ENCODE measurements around the gene GPM6B.

The GPM6B gene, protein sequence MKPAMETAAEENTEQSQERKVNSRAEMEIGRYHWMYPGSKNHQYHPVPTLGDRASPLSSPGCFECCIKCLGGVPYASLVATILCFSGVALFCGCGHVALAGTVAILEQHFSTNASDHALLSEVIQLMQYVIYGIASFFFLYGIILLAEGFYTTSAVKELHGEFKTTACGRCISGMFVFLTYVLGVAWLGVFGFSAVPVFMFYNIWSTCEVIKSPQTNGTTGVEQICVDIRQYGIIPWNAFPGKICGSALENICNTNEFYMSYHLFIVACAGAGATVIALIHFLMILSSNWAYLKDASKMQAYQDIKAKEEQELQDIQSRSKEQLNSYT

DNA sequence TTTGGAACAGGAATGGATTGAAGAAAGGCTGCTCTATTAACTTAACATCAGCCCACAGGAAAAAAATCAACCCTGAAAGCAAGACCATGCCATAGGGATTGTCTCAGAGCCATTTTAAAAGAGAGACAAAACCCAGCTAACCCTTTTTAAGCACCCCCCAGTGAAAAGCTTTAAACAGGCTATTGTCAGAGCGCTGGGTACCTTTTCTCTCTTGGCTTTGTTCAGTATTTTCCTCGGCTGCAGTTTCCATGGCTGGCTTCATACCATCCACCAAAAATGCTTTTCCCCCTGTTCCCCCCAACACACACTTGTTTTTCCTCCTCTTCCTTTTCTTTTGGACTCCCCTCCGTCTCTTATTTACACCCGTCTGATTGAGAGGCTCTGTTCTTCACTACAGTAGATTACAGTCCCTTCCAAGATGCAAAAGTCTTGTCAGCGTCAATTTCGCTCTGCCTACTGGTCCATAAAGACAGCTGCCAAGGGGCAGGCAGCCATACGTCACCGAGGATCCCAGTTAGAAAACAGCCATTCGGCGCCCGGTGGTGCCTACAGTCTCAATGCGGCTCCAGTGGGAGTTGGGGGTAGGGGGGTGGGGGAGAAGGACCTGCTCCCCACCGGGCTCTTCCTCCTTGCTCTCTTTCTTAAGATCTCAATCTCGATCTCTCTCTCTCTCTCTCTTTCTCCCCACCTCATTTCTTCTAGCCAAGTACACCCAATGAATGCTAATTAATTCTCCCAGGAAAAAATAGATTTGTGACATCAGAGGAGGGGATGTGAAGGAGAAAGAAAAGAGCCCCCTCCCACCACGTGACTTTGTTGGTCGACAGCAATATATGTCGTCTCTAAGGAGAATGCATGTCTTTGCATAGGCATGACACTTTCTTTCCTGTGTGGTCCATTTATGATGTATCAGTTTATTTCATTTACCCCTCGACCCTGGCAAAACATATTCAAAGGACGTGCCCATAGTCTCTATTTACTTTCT is at the start of gene GPM6B:
TSS of gene GPM6B (minus strand) at position 451 of the 985 bp plus-strand sequence. CDS start at position 262, 189 bp downstream.
- Histone ChIP-seq H3K9ac (ENCODE audit: low read depth, low read length) (no peak within 1 kb of the TSS), H3K4me1 (ENCODE audit: control insufficient read depth, insufficient read depth, low read length) (peaks cover 22% of the 10 kb centered on the region), H3K4me3 (ENCODE audit: low read depth, low read length) (peak within 1 kb of the TSS; percentile 34), H3K27me3 (ENCODE audit: control insufficient read depth, insufficient read depth, low read length) (no peaks in the 10 kb centered on the region), H3K9me3 (ENCODE audit: control insufficient read depth, insufficient read depth, low read length) (no peaks in the 10 kb centered on the region), H3K36me3 (ENCODE audit: control insufficient read depth, insufficient read depth, low read length) (no peaks in the 10 kb centered on the region)

DNA sequence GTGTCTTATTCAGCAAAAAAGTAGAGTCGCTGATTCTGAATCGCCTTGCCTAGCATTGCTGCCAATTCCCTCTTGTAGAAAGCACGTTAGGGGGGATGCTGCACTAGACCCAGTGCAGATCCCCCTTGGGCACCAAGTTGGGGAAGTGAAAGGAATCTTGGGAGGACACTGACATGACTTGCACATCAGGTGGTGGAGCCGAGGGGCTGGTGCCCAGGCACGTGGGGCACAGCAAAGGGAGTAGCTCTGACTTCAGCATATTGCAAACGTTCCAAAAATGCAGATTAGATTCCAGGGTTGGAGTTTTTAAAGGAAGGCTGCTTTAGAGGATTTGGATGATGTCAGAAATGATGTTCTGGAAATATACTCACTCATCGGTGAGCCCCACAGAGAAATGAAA is 47.4 kb upstream of the GPM6B start:
- Histone ChIP-seq H3K4me3 (ENCODE audit: low read depth, low read length) (no peak overlapping the region), H3K4me1 (ENCODE audit: control insufficient read depth, insufficient read depth, low read length) (peaks cover 4% of the 10 kb centered on the region), H3K27me3 (ENCODE audit: control insufficient read depth, insufficient read depth, low read length) (no peaks in the 10 kb centered on the region), H3K36me3 (ENCODE audit: control insufficient read depth, insufficient read depth, low read length) (no peaks in the 10 kb centered on the region), H3K9ac (ENCODE audit: low read depth, low read length) (no peak overlapping the region), H3K9me3 (ENCODE audit: control insufficient read depth, insufficient read depth, low read length) (no peaks in the 10 kb centered on the region)

DNA sequence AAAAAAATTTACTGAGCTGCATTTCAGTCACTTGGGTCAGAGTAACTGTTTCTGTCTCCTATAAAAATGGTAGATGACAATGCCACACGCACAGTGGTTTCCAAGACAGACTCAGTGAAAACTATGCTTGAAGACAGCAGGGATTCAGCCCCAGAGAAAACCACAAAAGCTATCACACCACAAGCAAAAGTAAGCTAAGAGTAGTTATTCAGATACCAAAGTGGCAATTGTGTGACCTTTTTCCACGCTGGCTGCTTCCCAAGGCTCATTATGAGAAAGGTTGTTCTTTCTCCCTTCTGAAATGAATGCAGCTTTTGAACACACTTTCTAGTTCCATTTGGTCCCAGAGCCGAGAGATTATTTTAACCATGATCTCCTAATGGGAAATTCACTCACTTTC is 46.4 kb upstream of the GPM6B start:
- H3K4me1 ChIP-seq (ENCODE audit: control insufficient read depth, insufficient read depth, low read length) = peaks cover 4% of the 10 kb centered on the region
- H3K36me3 ChIP-seq (ENCODE audit: control insufficient read depth, insufficient read depth, low read length) = no peaks in the 10 kb centered on the region
- no peak overlapping the region for H3K4me3 ChIP-seq (ENCODE audit: low read depth, low read length)
- H3K9me3 ChIP-seq (ENCODE audit: control insufficient read depth, insufficient read depth, low read length) = no peaks in the 10 kb centered on the region
- no peaks in the 10 kb centered on the region for H3K27me3 ChIP-seq (ENCODE audit: control insufficient read depth, insufficient read depth, low read length)
- no peak overlapping the region for H3K9ac ChIP-seq (ENCODE audit: low read depth, low read length)

DNA sequence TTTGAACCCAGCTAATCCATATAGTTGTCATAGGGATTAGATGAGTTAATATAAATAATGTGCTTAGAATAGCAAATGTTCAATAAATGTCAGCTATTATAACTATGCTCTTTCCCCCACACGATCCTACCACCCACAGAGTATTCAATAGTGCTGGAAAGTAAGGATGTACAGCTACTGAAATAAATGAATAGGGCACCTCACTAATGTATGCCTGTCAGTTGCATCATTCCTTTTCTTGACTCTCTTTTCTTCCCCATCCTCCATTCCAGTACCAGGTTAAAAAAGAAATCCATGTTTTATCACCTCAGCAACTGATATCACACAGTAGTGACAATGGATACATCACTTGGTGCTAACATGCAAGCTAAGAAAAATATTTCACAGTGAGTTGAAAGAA is 42.8 kb upstream of the GPM6B start:
- no peak overlapping the region for H3K4me3 ChIP-seq (ENCODE audit: low read depth, low read length)
- peaks cover 19% of the 10 kb centered on the region for H3K4me1 ChIP-seq (ENCODE audit: control insufficient read depth, insufficient read depth, low read length)
- H3K9me3 ChIP-seq (ENCODE audit: control insufficient read depth, insufficient read depth, low read length) = no peaks in the 10 kb centered on the region
- no peaks in the 10 kb centered on the region for H3K36me3 ChIP-seq (ENCODE audit: control insufficient read depth, insufficient read depth, low read length)
- H3K27me3 ChIP-seq (ENCODE audit: control insufficient read depth, insufficient read depth, low read length) = no peaks in the 10 kb centered on the region
- no peak overlapping the region for H3K9ac ChIP-seq (ENCODE audit: low read depth, low read length)

DNA sequence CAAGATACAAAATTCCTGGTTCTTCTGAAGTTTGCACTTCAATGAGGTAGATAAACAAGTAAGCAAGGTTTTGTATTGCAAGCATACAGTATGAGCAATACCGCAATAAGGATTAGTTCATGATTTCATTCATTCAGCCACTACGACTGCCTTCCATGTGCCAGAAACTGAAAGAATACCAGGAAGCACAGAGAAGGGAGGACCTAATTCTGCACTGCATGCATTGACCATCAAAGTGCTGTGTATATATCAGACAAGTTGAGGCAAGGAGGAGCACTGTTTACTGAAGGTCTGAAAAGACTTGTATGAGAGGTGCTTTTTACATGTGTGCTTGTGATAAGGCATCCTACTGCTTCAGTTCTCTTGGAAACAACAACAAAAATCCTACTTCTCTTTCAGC is 40.9 kb upstream of the GPM6B start:
- no peak overlapping the region for H3K4me3 ChIP-seq (ENCODE audit: low read depth, low read length)
- H3K9ac ChIP-seq (ENCODE audit: low read depth, low read length) = no peak overlapping the region
- H3K4me1 ChIP-seq (ENCODE audit: control insufficient read depth, insufficient read depth, low read length) = peaks cover 15% of the 10 kb centered on the region
- no peaks in the 10 kb centered on the region for H3K27me3 ChIP-seq (ENCODE audit: control insufficient read depth, insufficient read depth, low read length)
- no peaks in the 10 kb centered on the region for H3K9me3 ChIP-seq (ENCODE audit: control insufficient read depth, insufficient read depth, low read length)
- no peaks in the 10 kb centered on the region for H3K36me3 ChIP-seq (ENCODE audit: control insufficient read depth, insufficient read depth, low read length)

GRCh38 chrX:13855689-13856450 is 39.0 kb upstream of the GPM6B start:
- H3K9me3 ChIP-seq (ENCODE audit: control insufficient read depth, insufficient read depth, low read length) = no peaks in the 10 kb centered on the region
- H3K36me3 ChIP-seq (ENCODE audit: control insufficient read depth, insufficient read depth, low read length) = no peaks in the 10 kb centered on the region
- H3K9ac ChIP-seq (ENCODE audit: low read depth, low read length) = no peak overlapping the region
- H3K27me3 ChIP-seq (ENCODE audit: control insufficient read depth, insufficient read depth, low read length) = no peaks in the 10 kb centered on the region
- no peak overlapping the region for H3K4me3 ChIP-seq (ENCODE audit: low read depth, low read length)
- H3K4me1 ChIP-seq (ENCODE audit: control insufficient read depth, insufficient read depth, low read length) = peaks cover 15% of the 10 kb centered on the region

DNA sequence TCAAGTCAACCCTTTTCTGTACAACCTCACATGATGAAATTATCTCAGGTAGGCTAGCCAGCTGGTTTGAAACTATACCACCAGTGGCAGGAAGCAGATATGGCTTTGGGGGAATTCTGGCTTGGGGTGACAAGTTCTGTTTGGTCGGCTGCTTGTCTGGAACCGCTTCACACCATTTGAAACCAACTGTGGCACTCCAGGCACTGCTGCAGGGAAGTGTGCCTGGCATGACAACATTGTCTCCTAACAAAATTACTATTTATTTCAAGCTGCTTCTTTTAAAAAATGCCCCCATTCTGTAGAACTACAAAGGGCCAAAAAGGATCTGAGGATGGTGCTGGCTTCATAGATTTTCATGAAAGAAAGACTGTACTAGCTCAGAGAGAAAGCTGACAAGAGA is 37.1 kb upstream of the GPM6B start:
- peaks cover 15% of the 10 kb centered on the region for H3K4me1 ChIP-seq (ENCODE audit: control insufficient read depth, insufficient read depth, low read length)
- no peaks in the 10 kb centered on the region for H3K36me3 ChIP-seq (ENCODE audit: control insufficient read depth, insufficient read depth, low read length)
- H3K9me3 ChIP-seq (ENCODE audit: control insufficient read depth, insufficient read depth, low read length) = no peaks in the 10 kb centered on the region
- no peaks in the 10 kb centered on the region for H3K27me3 ChIP-seq (ENCODE audit: control insufficient read depth, insufficient read depth, low read length)
- H3K4me3 ChIP-seq (ENCODE audit: low read depth, low read length) = no peak overlapping the region
- no peak overlapping the region for H3K9ac ChIP-seq (ENCODE audit: low read depth, low read length)

- Histone ChIP-seq H3K9me3 (ENCODE audit: control insufficient read depth, insufficient read depth, low read length) (no peaks in the 10 kb centered on the region), H3K9ac (ENCODE audit: low read depth, low read length) (no peak overlapping the region), H3K4me1 (ENCODE audit: control insufficient read depth, insufficient read depth, low read length) (peaks cover 15% of the 10 kb centered on the region), H3K27me3 (ENCODE audit: control insufficient read depth, insufficient read depth, low read length) (no peaks in the 10 kb centered on the region), H3K36me3 (ENCODE audit: control insufficient read depth, insufficient read depth, low read length) (no peaks in the 10 kb centered on the region), H3K4me3 (ENCODE audit: low read depth, low read length) (no peak overlapping the region)
These were observed 35.3 kb upstream of the GPM6B start for GRCh38 chrX:13852001-13852695.

DNA sequence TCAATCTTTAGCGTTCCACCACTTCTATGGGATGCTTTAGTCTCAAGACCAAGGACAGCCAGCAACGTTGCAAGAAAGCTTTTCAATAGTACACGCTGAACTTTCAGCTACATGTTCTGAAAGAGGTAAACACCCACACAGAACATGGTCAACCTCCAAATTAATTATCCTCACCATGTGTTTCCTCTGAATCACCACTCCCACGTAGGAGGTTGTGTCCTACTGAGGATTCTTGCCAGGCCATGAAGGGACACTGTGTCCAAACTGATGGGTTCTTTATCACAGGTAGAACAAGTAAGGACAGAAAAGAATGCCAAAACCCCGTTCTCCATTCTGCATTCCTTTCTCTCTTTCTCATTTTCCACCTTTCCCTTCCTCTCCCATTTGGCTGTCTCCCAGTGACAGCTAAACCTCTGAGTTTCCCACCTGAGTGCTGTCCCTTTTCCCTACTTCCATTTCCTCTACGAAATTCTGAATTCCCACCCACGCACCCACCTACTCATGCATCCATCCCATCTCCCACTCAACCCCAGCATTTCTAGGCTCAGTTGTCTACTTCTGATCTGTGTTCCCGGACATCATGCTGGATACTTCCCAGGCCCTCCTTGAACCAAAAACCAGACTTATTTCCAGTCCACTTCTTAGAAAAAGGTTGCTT is 29.0 kb upstream of the GPM6B start:
- Histone ChIP-seq H3K27me3 (ENCODE audit: control insufficient read depth, insufficient read depth, low read length) (no peaks in the 10 kb centered on the region), H3K36me3 (ENCODE audit: control insufficient read depth, insufficient read depth, low read length) (no peaks in the 10 kb centered on the region), H3K4me3 (ENCODE audit: low read depth, low read length) (no peak overlapping the region)

GRCh38 chrX:13843150-13843721 is 26.3 kb upstream of the GPM6B start:
- no peaks in the 10 kb centered on the region for H3K27me3 ChIP-seq (ENCODE audit: control insufficient read depth, insufficient read depth, low read length)
- H3K9me3 ChIP-seq (ENCODE audit: control insufficient read depth, insufficient read depth, low read length) = no peaks in the 10 kb centered on the region
- H3K4me1 ChIP-seq (ENCODE audit: control insufficient read depth, insufficient read depth, low read length) = peaks cover 9% of the 10 kb centered on the region
- no peaks in the 10 kb centered on the region for H3K36me3 ChIP-seq (ENCODE audit: control insufficient read depth, insufficient read depth, low read length)
- H3K9ac ChIP-seq (ENCODE audit: low read depth, low read length) = no peak overlapping the region
- H3K4me3 ChIP-seq (ENCODE audit: low read depth, low read length) = no peak overlapping the region

More for the DNA sequence above, 29.0 kb upstream of the GPM6B start:
- H3K4me1 ChIP-seq (ENCODE audit: control insufficient read depth, insufficient read depth, low read length) = peaks cover 1% of the 10 kb centered on the region
- no peaks in the 10 kb centered on the region for H3K9me3 ChIP-seq (ENCODE audit: control insufficient read depth, insufficient read depth, low read length)
- no peak overlapping the region for H3K9ac ChIP-seq (ENCODE audit: low read depth, low read length)

Data from iPS-15b (cell line).